Smooth muscle cell (in vitro differentiated cells): ENCODE measurements around the gene CCDC116. TPM values are rescaled to one million over a fixed set of nuclear protein-coding genes. Genes with fewer than 3 reads are reported as not detected.

Experiments used
- DNase-seq: peaks from one replicate; lab custom pipeline; 2025; ENCODE audit not compliant: unreplicated experiment; lab: John Stamatoyannopoulos, UW
- H2AFZ ChIP-seq: fragments of 200-600 bp; sonication (generic); 2 replicates; pipeline ENCODE4 v1.6.0; 2016; ENCODE audit warnings: antibody characterized with exemption, low read depth, mild to moderate bottlenecking
- H3F3A ChIP-seq: fragments of 200-600 bp; sonication (generic); 2 replicates; pipeline ENCODE4 v1.6.0; 2017; ENCODE audit warnings: antibody characterized with exemption, low read depth
- H3K27ac ChIP-seq: fragments of 200-600 bp; sonication (generic); 2 replicates; pipeline ENCODE4 v1.5.1; 2016; ENCODE audit warnings: low read depth, mild to moderate bottlenecking
- H3K27me3 ChIP-seq: fragments of 200-600 bp; sonication (generic); 2 replicates; pipeline ENCODE4 v1.6.1; 2016; ENCODE audit warnings: low read depth, mild to moderate bottlenecking
- H3K36me3 ChIP-seq: fragments of 200-600 bp; sonication (generic); 2 replicates; pipeline ENCODE4 v1.5.1; 2016; ENCODE audit warnings: low read depth
- H3K4me1 ChIP-seq: fragments of 200-600 bp; sonication (generic); 2 replicates; pipeline ENCODE4 v1.5.1; 2016; ENCODE audit warnings: low read depth
- H3K4me2 ChIP-seq: fragments of 200-600 bp; sonication (generic); 2 replicates; pipeline ENCODE4 v1.6.0; 2016; ENCODE audit warnings: mild to moderate bottlenecking
- H3K4me3 ChIP-seq: fragments of 200-600 bp; sonication (generic); 2 replicates; pipeline ENCODE4 v1.5.1; 2016; ENCODE audit warnings: mild to moderate bottlenecking
- H3K79me2 ChIP-seq: fragments of 200-600 bp; sonication (generic); 2 replicates; pipeline ENCODE4 v1.6.0; 2016; ENCODE audit warnings: low read depth, mild to moderate bottlenecking
- H3K9ac ChIP-seq: fragments of 200-600 bp; sonication (generic); 2 replicates; pipeline ENCODE4 v1.6.0; 2016; ENCODE audit warnings: low read depth
- H3K9me3 ChIP-seq: fragments of 200-600 bp; sonication (generic); replicated peaks from 2 replicates; pipeline ENCODE4 v1.5.1; 2016; ENCODE audit warnings: low read depth
- H4K20me1 ChIP-seq: fragments of 200-600 bp; sonication (generic); 2 replicates; pipeline ENCODE4 v1.6.0; 2016; ENCODE audit warnings: low read depth
- WGBS: methylation state at CpG from one replicate; pipeline ENCODE4 v1.1.7; 2016; ENCODE audit warnings: low lambda C conversion rate; 5-methylcytosine and 5-hydroxymethylcytosine counted together
- polyA plus RNA-seq: library from polyadenylated mRNA; unstranded; fragments of >200 nt; fragmentation: Nextera tagmentation; extraction: Ambion mirVana; gene quantifications from 2 replicates; pipeline ENCODE4 v1.2.1, GENCODE V29; 2016
- total RNA-seq: library from RNA; depleted of rRNA; stranded (reverse); fragments of >200 nt; gene quantifications from 2 replicates; pipeline ENCODE4 v1.2.3, GENCODE V29; 2014
- TF ChIP-seq, protein P1 (sequence below): fragments of 200-600 bp; sonication (generic); IDR thresholded peaks from 2 replicates; pipeline ENCODE4 v1.5.1; 2017; ENCODE audit warnings: borderline replicate concordance, mild to moderate bottlenecking, antibody characterized with exemption; ENCODE audit not compliant: insufficient read depth, poor library complexity, severe bottlenecking

The CCDC116 gene
- total and polyA plus RNA-seq, 2 experiments from 2014 or later = 1.8 TPM; not detected in 1

GRCh38 chr22:21641417-21641788 lies 8.8 kb downstream of the CCDC116 start:
- Histone ChIP-seq H3K4me1 (peaks cover 4% of the 10 kb centered on the region), H3K27me3 (no peaks in the 10 kb centered on the region), H3K27ac (peak overlapping the region; percentile 52)

GRCh38 chr22:21641789-21642583 lies 9.4 kb downstream of the CCDC116 start, which contains the start of gene SDF2L1:
SDF2L1 (plus strand) TSS chr22:21642302; CDS start chr22:21642337, 35 bp downstream.
- no peaks in the 10 kb centered on the region for H3K27me3 ChIP-seq
- TF ChIP-seq, protein P1, sequence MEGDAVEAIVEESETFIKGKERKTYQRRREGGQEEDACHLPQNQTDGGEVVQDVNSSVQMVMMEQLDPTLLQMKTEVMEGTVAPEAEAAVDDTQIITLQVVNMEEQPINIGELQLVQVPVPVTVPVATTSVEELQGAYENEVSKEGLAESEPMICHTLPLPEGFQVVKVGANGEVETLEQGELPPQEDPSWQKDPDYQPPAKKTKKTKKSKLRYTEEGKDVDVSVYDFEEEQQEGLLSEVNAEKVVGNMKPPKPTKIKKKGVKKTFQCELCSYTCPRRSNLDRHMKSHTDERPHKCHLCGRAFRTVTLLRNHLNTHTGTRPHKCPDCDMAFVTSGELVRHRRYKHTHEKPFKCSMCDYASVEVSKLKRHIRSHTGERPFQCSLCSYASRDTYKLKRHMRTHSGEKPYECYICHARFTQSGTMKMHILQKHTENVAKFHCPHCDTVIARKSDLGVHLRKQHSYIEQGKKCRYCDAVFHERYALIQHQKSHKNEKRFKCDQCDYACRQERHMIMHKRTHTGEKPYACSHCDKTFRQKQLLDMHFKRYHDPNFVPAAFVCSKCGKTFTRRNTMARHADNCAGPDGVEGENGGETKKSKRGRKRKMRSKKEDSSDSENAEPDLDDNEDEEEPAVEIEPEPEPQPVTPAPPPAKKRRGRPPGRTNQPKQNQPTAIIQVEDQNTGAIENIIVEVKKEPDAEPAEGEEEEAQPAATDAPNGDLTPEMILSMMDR = peak; percentile 0
- H3K79me2 ChIP-seq = no peaks in the 10 kb centered on the region
- H3K9me3 ChIP-seq = no peaks in the 10 kb centered on the region
- peak within 1 kb of the TSS; percentile 84 for H2AFZ ChIP-seq
- H3K27ac ChIP-seq = peak within 1 kb of the TSS; percentile 52
- H4K20me1 ChIP-seq = peaks cover 13% of the 10 kb centered on the region
- DNase-seq = peak; percentile 89
- 1% methylated on average over 69 of the region's 76 CpGs for WGBS
- H3F3A ChIP-seq = no peaks in the 10 kb centered on the region
- peak within 1 kb of the TSS; percentile 64 for H3K9ac ChIP-seq
- H3K36me3 ChIP-seq = no peaks in the 10 kb centered on the region
- H3K4me1 ChIP-seq = peaks cover 4% of the 10 kb centered on the region
- H3K4me2 ChIP-seq = peak within 1 kb of the TSS; percentile 89
- H3K4me3 ChIP-seq = peak within 1 kb of the TSS; percentile 78

More at GRCh38 chr22:21641417-21641788, 8.8 kb downstream of the CCDC116 start:
- peak overlapping the region; percentile 78 for H3K4me3 ChIP-seq
- no peaks in the 10 kb centered on the region for H3K36me3 ChIP-seq
- peaks cover 10% of the 10 kb centered on the region for H4K20me1 ChIP-seq
- no peaks in the 10 kb centered on the region for H3F3A ChIP-seq
- H3K79me2 ChIP-seq = no peaks in the 10 kb centered on the region
- TF ChIP-seq, protein P1 = peak; percentile 38
- peak overlapping the region; percentile 84 for H2AFZ ChIP-seq
- no peak for DNase-seq
- peak overlapping the region; percentile 89 for H3K4me2 ChIP-seq
- H3K9me3 ChIP-seq = no peaks in the 10 kb centered on the region
- peak overlapping the region; percentile 52 for H3K9ac ChIP-seq
- WGBS = 9% methylated on average over 9 of the region's 9 CpGs

DNA sequence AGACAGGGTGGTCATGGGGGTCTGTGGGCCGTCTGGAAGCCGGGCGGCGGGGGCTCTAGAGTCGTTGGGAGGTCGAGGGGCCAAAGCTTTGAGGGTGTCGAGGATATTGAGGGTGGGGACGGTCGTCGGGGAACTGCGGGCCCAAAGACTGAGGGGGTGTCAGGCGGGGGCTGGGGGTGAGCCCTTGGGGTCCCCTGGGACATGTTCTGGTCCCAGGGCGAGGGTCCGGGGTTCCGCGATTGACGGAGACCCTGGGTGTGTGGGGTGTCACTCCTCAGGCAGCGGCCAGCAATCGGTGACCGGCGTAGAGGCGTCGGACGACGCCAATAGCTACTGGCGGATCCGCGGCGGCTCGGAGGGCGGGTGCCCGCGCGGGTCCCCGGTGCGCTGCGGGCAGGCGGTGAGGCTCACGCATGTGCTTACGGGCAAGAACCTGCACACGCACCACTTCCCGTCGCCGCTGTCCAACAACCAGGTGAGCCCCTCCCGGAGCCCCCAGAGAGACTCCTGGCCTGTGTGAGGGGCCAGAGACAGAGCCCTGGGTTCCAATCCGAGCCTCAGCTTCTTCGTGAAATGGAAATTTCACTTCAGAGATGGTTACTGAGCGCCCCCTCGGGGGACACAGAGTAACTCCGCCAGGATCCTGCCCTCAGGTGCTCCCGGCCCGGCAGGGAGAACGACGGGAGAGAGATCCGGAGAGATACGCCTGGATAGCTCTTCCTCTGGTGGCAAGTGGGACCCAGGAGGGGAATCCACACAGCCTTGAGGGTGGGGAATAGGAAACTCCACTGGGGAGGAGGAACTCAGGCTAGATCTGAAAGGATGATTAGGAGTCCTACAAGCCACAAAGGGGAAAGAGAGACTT lies 10.3 kb downstream of the CCDC116 start:
- 3% methylated on average over 47 of the region's 56 CpGs for WGBS
- peak overlapping the region; percentile 64 for H3K9ac ChIP-seq
- H3F3A ChIP-seq = no peaks in the 10 kb centered on the region
- DNase-seq = no peak
- H3K4me3 ChIP-seq = peak overlapping the region; percentile 78
- peak overlapping the region; percentile 89 for H3K4me2 ChIP-seq
- TF ChIP-seq, protein P1 = peak; percentile 45
- peaks cover 4% of the 10 kb centered on the region for H3K4me1 ChIP-seq
- no peaks in the 10 kb centered on the region for H3K36me3 ChIP-seq
- peaks cover 16% of the 10 kb centered on the region for H4K20me1 ChIP-seq
- H3K79me2 ChIP-seq = no peaks in the 10 kb centered on the region
- peak overlapping the region; percentile 81 for H2AFZ ChIP-seq
- no peaks in the 10 kb centered on the region for H3K9me3 ChIP-seq
- peak overlapping the region; percentile 41 for H3K27ac ChIP-seq
- no peaks in the 10 kb centered on the region for H3K27me3 ChIP-seq
